Dendritic cell treated with granulocyte-macrophage colony-stimulating factor and Interleukin-4, amounts not matched to agents 40 ng/mL and 50 ng/mL, for 4 days (primary cell): Measurements from ENCODE around the gene UPF1.
"Not testable (repeated sequence)": the region's sequence is repeated elsewhere in the genome, so short reads cannot be mapped to it uniquely, and the experiment has no call there.

Experiments used
- H3K27ac Mint-ChIP-seq: one replicate; pipeline ENCODE4 v1.8.0; 2022; ENCODE audit warnings: mild to moderate bottlenecking, mixed read lengths
- H3K27me3 Mint-ChIP-seq: one replicate; pipeline ENCODE4 v1.8.0; 2022; ENCODE audit warnings: mild to moderate bottlenecking, mixed read lengths
- H3K36me3 Mint-ChIP-seq: one replicate; pipeline ENCODE4 v1.8.0; 2022; ENCODE audit warnings: low read depth, mixed read lengths
- H3K4me1 Mint-ChIP-seq: one replicate; pipeline ENCODE4 v1.8.0; 2022; ENCODE audit warnings: low read depth, mixed read lengths
- H3K4me3 Mint-ChIP-seq: one replicate; pipeline ENCODE4 v1.8.0; 2022; ENCODE audit warnings: mild to moderate bottlenecking, moderate library complexity, mixed read lengths
- H3K9me3 Mint-ChIP-seq: one replicate; pipeline ENCODE4 v1.8.0; 2022; ENCODE audit warnings: mixed read lengths
- intact Hi-C: fragments of 100-400 bp; cut with micrococcal nuclease; formaldehyde crosslinking; loops from one replicate; pipeline ENCODE4 v1.15.0; 2022

Gene UPF1

GRCh38 chr19:18903156-18904037 lies 71.6 kb downstream of the UPF1 start:
- Mint-ChIP-seq H3K9me3 (no peaks in the 10 kb centered on the region), H3K36me3 (peaks cover 97% of the 10 kb centered on the region)
- intact Hi-C loops = no loop called here

GRCh38 chr19:18904334-18905057 lies 72.7 kb downstream of the UPF1 start:
- H3K27ac Mint-ChIP-seq = no peak overlapping the region
- peaks cover 97% of the 10 kb centered on the region for H3K36me3 Mint-ChIP-seq
- H3K27me3 Mint-ChIP-seq = no peaks in the 10 kb centered on the region
- H3K4me3 Mint-ChIP-seq = no peak overlapping the region
- H3K4me1 Mint-ChIP-seq = no peaks in the 10 kb centered on the region
- H3K9me3 Mint-ChIP-seq = no peaks in the 10 kb centered on the region
- intact Hi-C loops = no loop called here

More at GRCh38 chr19:18903156-18904037, 71.6 kb downstream of the UPF1 start:
- H3K4me1 Mint-ChIP-seq = no peaks in the 10 kb centered on the region
- H3K27ac Mint-ChIP-seq = no peak overlapping the region
- H3K27me3 Mint-ChIP-seq = no peaks in the 10 kb centered on the region
- H3K4me3 Mint-ChIP-seq = no peak overlapping the region

GRCh38 chr19:18905058-18905456 lies 73.3 kb downstream of the UPF1 start:
- Mint-ChIP-seq H3K4me3 (no peak overlapping the region), H3K9me3 (no peaks in the 10 kb centered on the region), H3K36me3 (peaks cover 97% of the 10 kb centered on the region), H3K27me3 (no peaks in the 10 kb centered on the region), H3K4me1 (no peaks in the 10 kb centered on the region), H3K27ac (no peak overlapping the region)
- intact Hi-C loops = no loop called here

GRCh38 chr19:18905513-18906236 lies 73.9 kb downstream of the UPF1 start:
- intact Hi-C loops = no loop called here
- Mint-ChIP-seq H3K9me3 (no peaks in the 10 kb centered on the region), H3K27me3 (no peaks in the 10 kb centered on the region), H3K4me1 (no peaks in the 10 kb centered on the region), H3K27ac (no peak overlapping the region), H3K36me3 (peaks cover 97% of the 10 kb centered on the region), H3K4me3 (no peak overlapping the region)

- H3K4me1 Mint-ChIP-seq = no peaks in the 10 kb centered on the region
- H3K9me3 Mint-ChIP-seq = no peaks in the 10 kb centered on the region
- no peak overlapping the region for H3K4me3 Mint-ChIP-seq
- intact Hi-C loops = no loop called here
- no peak overlapping the region for H3K27ac Mint-ChIP-seq
- H3K27me3 Mint-ChIP-seq = no peaks in the 10 kb centered on the region
- H3K36me3 Mint-ChIP-seq = peaks cover 97% of the 10 kb centered on the region
Measured at GRCh38 chr19:18906605-18907519, 75.1 kb downstream of the UPF1 start.

GRCh38 chr19:18908917-18909619 lies 77.3 kb downstream of the UPF1 start:
- no peak overlapping the region for H3K27ac Mint-ChIP-seq
- intact Hi-C loops = no loop called here
- peaks cover 99% of the 10 kb centered on the region for H3K36me3 Mint-ChIP-seq
- H3K9me3 Mint-ChIP-seq = no peaks in the 10 kb centered on the region
- H3K4me3 Mint-ChIP-seq = no peak overlapping the region
- no peaks in the 10 kb centered on the region for H3K27me3 Mint-ChIP-seq
- no peaks in the 10 kb centered on the region for H3K4me1 Mint-ChIP-seq

GRCh38 chr19:18910010-18910409 lies 78.3 kb downstream of the UPF1 start:
- Mint-ChIP-seq H3K4me3 (no peak overlapping the region), H3K27me3 (no peaks in the 10 kb centered on the region), H3K4me1 (peaks cover 2% of the 10 kb centered on the region), H3K36me3 (peaks cover 99% of the 10 kb centered on the region), H3K27ac (no peak overlapping the region), H3K9me3 (no peaks in the 10 kb centered on the region)
- intact Hi-C loops = no loop called here

GRCh38 chr19:18910801-18911436 lies 79.2 kb downstream of the UPF1 start:
- intact Hi-C loops = no loop called here
- peaks cover 99% of the 10 kb centered on the region for H3K36me3 Mint-ChIP-seq
- H3K4me1 Mint-ChIP-seq = peaks cover 5% of the 10 kb centered on the region
- no peaks in the 10 kb centered on the region for H3K9me3 Mint-ChIP-seq
- peak overlapping the region; percentile 6 for H3K27ac Mint-ChIP-seq
- no peak overlapping the region for H3K4me3 Mint-ChIP-seq
- H3K27me3 Mint-ChIP-seq = no peaks in the 10 kb centered on the region

- no peak overlapping the region for H3K4me3 Mint-ChIP-seq
- intact Hi-C loops = no loop called here
Measured at GRCh38 chr19:18912933-18913332, 81.2 kb downstream of the UPF1 start.

GRCh38 chr19:18913466-18913865 lies 81.7 kb downstream of the UPF1 start:
- H3K4me3 Mint-ChIP-seq = no peak overlapping the region
- H3K27me3 Mint-ChIP-seq = no peaks in the 10 kb centered on the region
- intact Hi-C loops = no loop called here
- H3K4me1 Mint-ChIP-seq = peaks cover 26% of the 10 kb centered on the region
- peaks cover 92% of the 10 kb centered on the region for H3K36me3 Mint-ChIP-seq
- H3K9me3 Mint-ChIP-seq = no peaks in the 10 kb centered on the region
- no peak overlapping the region for H3K27ac Mint-ChIP-seq

More at GRCh38 chr19:18912933-18913332, 81.2 kb downstream of the UPF1 start:
- no peaks in the 10 kb centered on the region for H3K27me3 Mint-ChIP-seq
- no peaks in the 10 kb centered on the region for H3K9me3 Mint-ChIP-seq
- peaks cover 21% of the 10 kb centered on the region for H3K4me1 Mint-ChIP-seq
- peaks cover 96% of the 10 kb centered on the region for H3K36me3 Mint-ChIP-seq
- no peak overlapping the region for H3K27ac Mint-ChIP-seq

GRCh38 chr19:18915639-18916038 lies 83.9 kb downstream of the UPF1 start:
- Mint-ChIP-seq H3K4me1 (peaks cover 37% of the 10 kb centered on the region), H3K27me3 (no peaks in the 10 kb centered on the region), H3K4me3 (no peak overlapping the region), H3K36me3 (peaks cover 90% of the 10 kb centered on the region), H3K9me3 (no peaks in the 10 kb centered on the region), H3K27ac (no peak overlapping the region)
- intact Hi-C loops = loop anchor here (5.0 kb wide), 1 partner anchor 72 kb away; no protein-coding TSS in a partner anchor

GRCh38 chr19:18917593-18917992 lies 85.8 kb downstream of the UPF1 start:
- peak overlapping the region; percentile 39 for H3K27ac Mint-ChIP-seq
- H3K27me3 Mint-ChIP-seq, H3K9me3 Mint-ChIP-seq: not testable (repeated sequence)
- H3K4me3 Mint-ChIP-seq = peak overlapping the region; percentile 34
- peaks cover 46% of the 10 kb centered on the region for H3K4me1 Mint-ChIP-seq
- intact Hi-C loops = loop anchor here (5.0 kb wide), 1 partner anchor 70 kb away; no protein-coding TSS in a partner anchor
- H3K36me3 Mint-ChIP-seq = peaks cover 90% of the 10 kb centered on the region
